Liver (tissue), 3 donors: ENCODE data around the gene NHERF2.

Experiments used
- GABPA ChIP-seq, 2 donors: IDR thresholded peaks in 1 of 2; conservative IDR thresholded peaks in 1 of 2; 2 replicates each; pipeline ENCODE4 v1.6.1; 2016; ENCODE audit warnings: antibody characterized with exemption in 2 of 2, mild to moderate bottlenecking in 1 of 2, moderate library complexity in 1 of 2
- HNF4A ChIP-seq, 2 donors: conservative IDR thresholded peaks; 2 replicates each; pipeline ENCODE4 v1.6.1; 2016; ENCODE audit warnings: antibody characterized with exemption in 2 of 2, mild to moderate bottlenecking in 2 of 2
- JUND ChIP-seq, 2 donors: IDR thresholded peaks; 2 replicates each; pipeline ENCODE4 v1.6.1; 2016; ENCODE audit warnings: antibody characterized with exemption in 2 of 2
- RAD21 ChIP-seq, 2 donors: IDR thresholded peaks; 2 replicates each; pipeline ENCODE4 v1.6.1; 2016; ENCODE audit warnings: antibody characterized with exemption in 2 of 2, mild to moderate bottlenecking in 2 of 2
- RXRA ChIP-seq, 2 donors: IDR thresholded peaks; 2 replicates each; pipeline ENCODE4 v1.6.1; 2017 to 2018; ENCODE audit warnings: antibody characterized with exemption in 2 of 2, mild to moderate bottlenecking in 1 of 2
- SP1 ChIP-seq: IDR thresholded peaks from 2 replicates; pipeline ENCODE4 v1.6.1; 2018; ENCODE audit warnings: antibody characterized with exemption, mild to moderate bottlenecking
- TAF1 ChIP-seq: conservative IDR thresholded peaks from 2 replicates; pipeline ENCODE4 v1.6.1; 2016; ENCODE audit warnings: antibody characterized with exemption, mild to moderate bottlenecking
- YY1 ChIP-seq: IDR thresholded peaks from 2 replicates; pipeline ENCODE4 v1.6.1; 2016; ENCODE audit warnings: antibody characterized with exemption, mild to moderate bottlenecking
- TF ChIP-seq, protein P1 (sequence below): fragments of 150-350 bp; IDR thresholded peaks from 2 replicates; pipeline ENCODE4 v1.5.1; 2017; ENCODE audit warnings: improper control_type of control experiment, low read depth, low read length; ENCODE audit not compliant: missing input control
- TF ChIP-seq, protein P2 (sequence below): IDR thresholded peaks from 2 replicates; pipeline ENCODE4 v1.6.1; 2016; ENCODE audit warnings: antibody characterized with exemption, mild to moderate bottlenecking
- TF ChIP-seq, protein P3 (sequence below): IDR thresholded peaks from 2 replicates; pipeline ENCODE4 v1.6.1; 2016; ENCODE audit warnings: antibody characterized with exemption
- TF ChIP-seq, protein P4 (sequence below): IDR thresholded peaks from 2 replicates; pipeline ENCODE4 v1.6.1; 2016; ENCODE audit warnings: antibody characterized with exemption
- donor health status: healthy.
- donor health status: healthy.

DNA sequence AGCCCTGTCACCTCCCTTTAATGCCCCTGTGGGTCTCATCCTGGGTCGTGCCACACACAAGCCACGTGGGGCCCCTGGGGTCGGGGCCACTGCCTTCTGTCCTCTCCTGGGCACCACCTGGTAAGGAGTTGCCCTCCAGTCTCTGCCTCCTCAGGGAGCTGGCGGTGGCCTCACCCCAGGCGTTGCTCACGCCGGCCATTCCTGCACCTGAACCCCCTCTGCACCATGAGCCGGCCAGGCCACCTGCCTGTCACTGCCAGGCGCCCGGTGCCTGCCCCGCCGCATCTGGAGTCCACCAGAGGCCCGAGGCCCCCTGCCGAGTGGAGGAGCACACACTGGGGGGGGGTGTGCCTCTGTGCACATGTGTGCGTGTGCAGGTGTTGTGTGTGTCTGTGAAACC is 10.4 kb downstream of the NHERF2 start:
- TF ChIP-seq, protein P1, sequence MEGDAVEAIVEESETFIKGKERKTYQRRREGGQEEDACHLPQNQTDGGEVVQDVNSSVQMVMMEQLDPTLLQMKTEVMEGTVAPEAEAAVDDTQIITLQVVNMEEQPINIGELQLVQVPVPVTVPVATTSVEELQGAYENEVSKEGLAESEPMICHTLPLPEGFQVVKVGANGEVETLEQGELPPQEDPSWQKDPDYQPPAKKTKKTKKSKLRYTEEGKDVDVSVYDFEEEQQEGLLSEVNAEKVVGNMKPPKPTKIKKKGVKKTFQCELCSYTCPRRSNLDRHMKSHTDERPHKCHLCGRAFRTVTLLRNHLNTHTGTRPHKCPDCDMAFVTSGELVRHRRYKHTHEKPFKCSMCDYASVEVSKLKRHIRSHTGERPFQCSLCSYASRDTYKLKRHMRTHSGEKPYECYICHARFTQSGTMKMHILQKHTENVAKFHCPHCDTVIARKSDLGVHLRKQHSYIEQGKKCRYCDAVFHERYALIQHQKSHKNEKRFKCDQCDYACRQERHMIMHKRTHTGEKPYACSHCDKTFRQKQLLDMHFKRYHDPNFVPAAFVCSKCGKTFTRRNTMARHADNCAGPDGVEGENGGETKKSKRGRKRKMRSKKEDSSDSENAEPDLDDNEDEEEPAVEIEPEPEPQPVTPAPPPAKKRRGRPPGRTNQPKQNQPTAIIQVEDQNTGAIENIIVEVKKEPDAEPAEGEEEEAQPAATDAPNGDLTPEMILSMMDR = no peak
- TF ChIP-seq, protein P2, sequence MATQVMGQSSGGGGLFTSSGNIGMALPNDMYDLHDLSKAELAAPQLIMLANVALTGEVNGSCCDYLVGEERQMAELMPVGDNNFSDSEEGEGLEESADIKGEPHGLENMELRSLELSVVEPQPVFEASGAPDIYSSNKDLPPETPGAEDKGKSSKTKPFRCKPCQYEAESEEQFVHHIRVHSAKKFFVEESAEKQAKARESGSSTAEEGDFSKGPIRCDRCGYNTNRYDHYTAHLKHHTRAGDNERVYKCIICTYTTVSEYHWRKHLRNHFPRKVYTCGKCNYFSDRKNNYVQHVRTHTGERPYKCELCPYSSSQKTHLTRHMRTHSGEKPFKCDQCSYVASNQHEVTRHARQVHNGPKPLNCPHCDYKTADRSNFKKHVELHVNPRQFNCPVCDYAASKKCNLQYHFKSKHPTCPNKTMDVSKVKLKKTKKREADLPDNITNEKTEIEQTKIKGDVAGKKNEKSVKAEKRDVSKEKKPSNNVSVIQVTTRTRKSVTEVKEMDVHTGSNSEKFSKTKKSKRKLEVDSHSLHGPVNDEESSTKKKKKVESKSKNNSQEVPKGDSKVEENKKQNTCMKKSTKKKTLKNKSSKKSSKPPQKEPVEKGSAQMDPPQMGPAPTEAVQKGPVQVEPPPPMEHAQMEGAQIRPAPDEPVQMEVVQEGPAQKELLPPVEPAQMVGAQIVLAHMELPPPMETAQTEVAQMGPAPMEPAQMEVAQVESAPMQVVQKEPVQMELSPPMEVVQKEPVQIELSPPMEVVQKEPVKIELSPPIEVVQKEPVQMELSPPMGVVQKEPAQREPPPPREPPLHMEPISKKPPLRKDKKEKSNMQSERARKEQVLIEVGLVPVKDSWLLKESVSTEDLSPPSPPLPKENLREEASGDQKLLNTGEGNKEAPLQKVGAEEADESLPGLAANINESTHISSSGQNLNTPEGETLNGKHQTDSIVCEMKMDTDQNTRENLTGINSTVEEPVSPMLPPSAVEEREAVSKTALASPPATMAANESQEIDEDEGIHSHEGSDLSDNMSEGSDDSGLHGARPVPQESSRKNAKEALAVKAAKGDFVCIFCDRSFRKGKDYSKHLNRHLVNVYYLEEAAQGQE = no peak
- TF ChIP-seq RXRA (IDR thresholded peaks at IDR 0.05) = no peak
- TF ChIP-seq YY1 = no peak
- no peak for TF ChIP-seq HNF4A (conservative IDR thresholded peaks at IDR 0.05)
- no peak for TF ChIP-seq SP1
- TF ChIP-seq JUND (IDR thresholded peaks at IDR 0.05) = no peak
- TF ChIP-seq, protein P3, sequence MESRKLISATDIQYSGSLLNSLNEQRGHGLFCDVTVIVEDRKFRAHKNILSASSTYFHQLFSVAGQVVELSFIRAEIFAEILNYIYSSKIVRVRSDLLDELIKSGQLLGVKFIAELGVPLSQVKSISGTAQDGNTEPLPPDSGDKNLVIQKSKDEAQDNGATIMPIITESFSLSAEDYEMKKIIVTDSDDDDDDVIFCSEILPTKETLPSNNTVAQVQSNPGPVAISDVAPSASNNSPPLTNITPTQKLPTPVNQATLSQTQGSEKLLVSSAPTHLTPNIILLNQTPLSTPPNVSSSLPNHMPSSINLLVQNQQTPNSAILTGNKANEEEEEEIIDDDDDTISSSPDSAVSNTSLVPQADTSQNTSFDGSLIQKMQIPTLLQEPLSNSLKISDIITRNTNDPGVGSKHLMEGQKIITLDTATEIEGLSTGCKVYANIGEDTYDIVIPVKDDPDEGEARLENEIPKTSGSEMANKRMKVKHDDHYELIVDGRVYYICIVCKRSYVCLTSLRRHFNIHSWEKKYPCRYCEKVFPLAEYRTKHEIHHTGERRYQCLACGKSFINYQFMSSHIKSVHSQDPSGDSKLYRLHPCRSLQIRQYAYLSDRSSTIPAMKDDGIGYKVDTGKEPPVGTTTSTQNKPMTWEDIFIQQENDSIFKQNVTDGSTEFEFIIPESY = no peak
- TF ChIP-seq GABPA (IDR thresholded peaks at IDR 0.05 in 1 of 2, conservative IDR thresholded peaks at IDR 0.05 in 1 of 2) = no peak
- TF ChIP-seq RAD21 (IDR thresholded peaks at IDR 0.05) = no peak
- TF ChIP-seq, protein P4, sequence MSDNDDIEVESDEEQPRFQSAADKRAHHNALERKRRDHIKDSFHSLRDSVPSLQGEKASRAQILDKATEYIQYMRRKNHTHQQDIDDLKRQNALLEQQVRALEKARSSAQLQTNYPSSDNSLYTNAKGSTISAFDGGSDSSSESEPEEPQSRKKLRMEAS = no peak
- no peak for TF ChIP-seq TAF1
